K562 (cell line): ENCODE data around the gene ZNF487. TPM values are rescaled to one million over a fixed set of nuclear protein-coding genes. Genes with fewer than 3 reads are reported as not detected.

Experiments
- ATAC-seq: fragments of 200-7000 bp; cut with Tn5 transposase; 3 replicates; pipeline ENCODE4 v1.9.1; 2020; ENCODE audit warnings: moderate library complexity
- BruUV-seq: library from RNA; stranded (reverse); fragments of 400-500 nt; replicated peaks from 2 replicates; lab custom pipeline; 2021; lab: Mats Ljungman, UMichigan
- CTCF ChIA-PET: fragments of 300-600 bp; formaldehyde crosslinking; extraction: SDS; loops from one replicate; lab custom pipeline; 2021; ENCODE audit warnings: low intra/inter-chr PET ratio; lab: Yijun Ruan, JAX
- POLR2A ChIA-PET: fragments of 300-600, 350-650 bp; sonication (Branson Sonifier 250); formaldehyde crosslinking; extraction: SDS; loops from one replicate; lab custom pipeline; 2021; ENCODE audit warnings: antibody characterized with exemption, inconsistent platforms; lab: Yijun Ruan, JAX
- DNase-seq, 4 experiments: peaks; one replicate each; pipeline versions ENCODE4 v3.0.0 to v3.0.0-alpha.2; 2011 to 2018; ENCODE audit warnings: low spot score in 3 of 4, mixed read lengths in 3 of 4; ENCODE audit errors: extremely low read depth in 1 of 4
- FAIRE-seq: peaks from 2 replicates; lab custom pipeline; 2011; peaks lifted over from hg19 to GRCh38; lab: Jason Lieb, UNC
- H2AFZ ChIP-seq: 2 replicates; pipeline ENCODE4 v1.6.0; 2011; ENCODE audit warnings: low read depth, low read length, control low read depth, inconsistent platforms
- H3K27ac ChIP-seq: fragments of 200-600 bp; 3 replicates; pipeline ENCODE4 v1.8.0; 2011; ENCODE audit warnings: low read depth, mild to moderate bottlenecking, control low read depth, inconsistent platforms, low read length, moderate library complexity, mixed read lengths; ENCODE audit errors: extremely low read depth
- H3K27me3 ChIP-seq, 2 experiments: fragments of 300-600 bp in 1 of 2; 2 replicates in 1 of 2; 3 replicates in 1 of 2; pipeline versions ENCODE4 v1.6.0 to v1.8.0; 2011; ENCODE audit warnings: inconsistent platforms in 2 of 2, low read length in 2 of 2, mild to moderate bottlenecking in 1 of 2, mixed read lengths in 1 of 2, moderate library complexity in 1 of 2; ENCODE audit not compliant: control insufficient read depth in 2 of 2, insufficient read depth in 2 of 2
- H3K36me3 ChIP-seq: fragments of 300-600 bp; 3 replicates; pipeline ENCODE4 v1.8.0; 2011; ENCODE audit warnings: mild to moderate bottlenecking, low read length, inconsistent platforms; ENCODE audit not compliant: control insufficient read depth, insufficient read depth
- H3K4me1 ChIP-seq, 2 experiments: fragments of 200-600 bp in 1 of 2; replicated peaks in 1 of 2; 2 replicates in 1 of 2; 3 replicates in 1 of 2; pipeline versions ENCODE4 v1.5.1 to v1.8.0; 2011; ENCODE audit warnings: inconsistent platforms in 2 of 2, low read length in 2 of 2, mild to moderate bottlenecking in 1 of 2, mixed read lengths in 1 of 2, moderate library complexity in 1 of 2; ENCODE audit not compliant: control insufficient read depth in 2 of 2, insufficient read depth in 2 of 2
- H3K4me2 ChIP-seq: 2 replicates; pipeline ENCODE4 v1.6.1; 2011; ENCODE audit warnings: low read length, control low read depth, inconsistent platforms, mixed read lengths; ENCODE audit not compliant: insufficient read depth
- H3K4me3 ChIP-seq: fragments of 200-600 bp; sonication (generic), shearing (Covaris generic); 2 replicates; pipeline ENCODE4 v1.5.1; 2016; ENCODE audit warnings: control low read depth, inconsistent platforms
- H3K79me2 ChIP-seq: fragments of 200-600 bp; 3 replicates; pipeline ENCODE4 v1.8.0; 2011; ENCODE audit warnings: low read length, inconsistent platforms; ENCODE audit not compliant: control insufficient read depth, insufficient read depth
- H3K9ac ChIP-seq, 2 experiments: 2 replicates each; pipeline versions ENCODE4 v1.6.0 to v1.6.1; 2011; ENCODE audit warnings: low read depth in 2 of 2, low read length in 2 of 2, control low read depth in 1 of 2, inconsistent platforms in 1 of 2, mild to moderate bottlenecking in 1 of 2, mixed read lengths in 1 of 2; ENCODE audit not compliant: insufficient read depth in 1 of 2
- H3K9me1 ChIP-seq: one replicate; pipeline ENCODE4 v1.6.0; 2011; ENCODE audit warnings: inconsistent platforms, mild to moderate bottlenecking, low read length, moderate library complexity; ENCODE audit not compliant: control insufficient read depth, insufficient read depth
- H3K9me3 ChIP-seq: replicated peaks from 2 replicates; pipeline ENCODE4 v1.5.1; 2011; ENCODE audit warnings: low read depth, low read length, inconsistent platforms; ENCODE audit not compliant: control insufficient read depth, insufficient read depth
- H4K20me1 ChIP-seq: replicated peaks from 2 replicates; pipeline ENCODE4 v1.6.1; 2011; ENCODE audit warnings: low read length, inconsistent platforms, mixed read lengths; ENCODE audit not compliant: control insufficient read depth, insufficient read depth
- EGR1 ChIP-seq: fragments of 450-650 bp; conservative IDR thresholded peaks from 2 replicates; pipeline ENCODE4 v1.6.1; 2017; ENCODE audit warnings: mild to moderate bottlenecking
- FOXJ2 ChIP-seq: fragments of 200-800 bp; sonication (Bioruptor generic); IDR thresholded peaks from 2 replicates; pipeline ENCODE4 v1.6.1; 2016; ENCODE audit warnings: missing genetic modification characterization, missing compliant biosample characterization
- HMBOX1 ChIP-seq: sonication (generic); IDR thresholded peaks from 2 replicates; pipeline ENCODE4 v1.6.1; 2016
- HMGN3 ChIP-seq: IDR thresholded peaks from 2 replicates; pipeline ENCODE4 v1.6.1; 2011; ENCODE audit warnings: borderline replicate concordance, low read depth, mild to moderate bottlenecking, mixed read lengths, low read length; ENCODE audit not compliant: insufficient read length; ENCODE audit errors: extremely low read depth
- NKRF ChIP-seq: fragments of 450-650 bp; IDR thresholded peaks from 2 replicates; pipeline ENCODE4 v1.6.1; 2016; ENCODE audit warnings: borderline replicate concordance
- NRF1 ChIP-seq, 2 experiments: fragments of 450-650 bp; IDR thresholded peaks in 1 of 2; conservative IDR thresholded peaks in 1 of 2; 2 replicates each; pipeline ENCODE4 v1.6.1; 2014; ENCODE audit warnings: mild to moderate bottlenecking in 2 of 2
- PKNOX1 ChIP-seq: fragments of 450-650 bp; IDR thresholded peaks from 2 replicates; pipeline ENCODE4 v1.6.1; 2016
- YBX1 ChIP-seq: fragments of 450-650 bp; IDR thresholded peaks from 2 replicates; pipeline ENCODE4 v1.7.1; 2016; ENCODE audit warnings: mild to moderate bottlenecking
- ZBTB11 ChIP-seq, 3 experiments: fragments of 200-800 bp in 1 of 3; fragments of 250-450 bp in 1 of 3; fragments of 450-650 bp in 1 of 3; sonication (Bioruptor Pico) in 1 of 3; sonication (Bioruptor generic) in 1 of 3; formaldehyde crosslinking in 1 of 3; IDR thresholded peaks; 2 replicates each; pipeline versions ENCODE4 v1.6.1 to v1.8.0; 2016 to 2022; ENCODE audit warnings: mild to moderate bottlenecking in 2 of 3, missing genetic modification characterization in 2 of 3, missing compliant biosample characterization in 1 of 3, moderate library complexity in 1 of 3
- WGBS: fragments of 100-300 bp; shearing (Covaris generic); methylation state at CpG from one replicate; pipeline ENCODE4 v1.1.6; 2016; ENCODE audit warnings: low coverage, mixed read lengths; ENCODE audit not compliant: insufficient coverage; ENCODE audit errors: missing lambda C conversion rate; 5-methylcytosine and 5-hydroxymethylcytosine counted together
- in situ Hi-C: fragments of 300-500 bp; cut with MboI; formaldehyde crosslinking; loops from 4 replicates; pipeline ENCODE4 v1.15.0; 2018; ENCODE audit warnings: inconsistent platforms, mixed read lengths
- intact Hi-C: fragments of 100-400 bp; cut with micrococcal nuclease; formaldehyde crosslinking; loops from 2 replicates; pipeline ENCODE4 v1.14.2; 2022
- polyA plus RNA-seq, 8 experiments: library from polyadenylated mRNA; depleted of rRNA in 4 of 8; stranded (reverse) in 5 of 8; unstranded in 3 of 8; fragments of >200 nt; fragmentation: Nextera tagmentation in 2 of 8; fragmentation: Illumina TruSeq in 1 of 8; extraction: Ambion mirVana in 2 of 8; extraction: Trizol in 1 of 8; gene quantifications; 2 replicates each; pipeline versions ENCODE4 v1.2.1 to v1.2.3, GENCODE V29; 2011 to 2014; ENCODE audit warnings: inconsistent platforms in 1 of 8, missing spikeins in 1 of 8
- total RNA-seq, 7 experiments: library from RNA; depleted of rRNA in 6 of 7; stranded (reverse); fragments of >200 nt in 6 of 7; fragmentation: Illumina TruSeq in 2 of 7; extraction: Trizol in 2 of 7; gene quantifications; 2 replicates each; pipeline versions ENCODE4 v1.2.1 to v1.2.3, GENCODE V29; 2011 to 2021; ENCODE audit warnings: low replicate concordance in 1 of 7

Gene ZNF487
- total and polyA plus RNA-seq, 9 of the 15 experiments (the other 6 are each of a cell fraction or from before 2014, with no cell fraction given) = 1.9 to 6.5 (median 4.2) TPM

GRCh38 chr10:43430926-43431663, 5.8 kb upstream of the ZNF487 start (continued):
- TF ChIP-seq HMBOX1 (peak; percentile 15; the same call in 1 of the 2 replicates), PKNOX1 (peak; percentile 84), EGR1 (peak; percentile 67), NRF1 (conservative IDR thresholded peaks at IDR 0.05 in 1 of 2, IDR thresholded peaks at IDR 0.05 in 1 of 2) (peak in 1 of 2 experiments; percentile 11; a peak in 1 of 4 replicates), YBX1 (no peak)

GRCh38 chr10:43437141-43437870, 395 bp downstream of the ZNF487 start:
- Histone ChIP-seq H4K20me1 (no peaks in the 10 kb centered on the region), H3K9me3 (no peaks in the 10 kb centered on the region; the same call in 1 of the 2 replicates), H3K4me2 (peak overlapping the region; percentile 91), H3K4me1 (peaks cover 5 to 21% of the 10 kb centered on the region in 2 experiments; a peak in 3 of 5 replicates), H3K27ac (peak overlapping the region; percentile 90), H3K9me1 (no peaks in the 10 kb centered on the region), H3K36me3 (no peaks in the 10 kb centered on the region), H2AFZ (peak overlapping the region; percentile 97), H3K4me3 (peak overlapping the region; percentile 54), H3K27me3 (no peaks in the 10 kb centered on the region), H3K79me2 (peaks cover 23% of the 10 kb centered on the region), H3K9ac (peak overlapping the region; percentile 89 to 100)
- DNase-seq (peak in 1 of 4 experiments; percentile 50), ATAC-seq (peak; percentile 0; the same call in 1 of the 3 replicates), FAIRE-seq (no peak)
- POLR2A ChIA-PET = interaction anchor here (0.6 to 2.9 kb wide), 16 partner anchors 10 to 236 kb away, joined by 3 to 16 read pairs (median 4); no protein-coding TSS in a partner anchor
- intact Hi-C loops (loop anchor here (2.0 kb wide), 1 partner anchor 41 kb away; no protein-coding TSS in a partner anchor), in situ Hi-C loops (no loop called here)
- TSS peak; percentile 72 for BruUV-seq
- 5% methylated on average over 28 of the region's 30 CpGs for WGBS
- CTCF ChIA-PET = no interaction called here
- TF ChIP-seq FOXJ2 (tag) (peak; percentile 96), HMGN3 (peak; percentile 9), NKRF (0 out of 2 replicates have a peak, but pooled peaks have one; percentile 38), ZBTB11 (CRISPR knock-in tag; IDR thresholded peaks at IDR 0.05) (peak in 1 of 3 experiments; percentile 85; a peak in 2 of 6 replicates)
